SU-DHL-6 (cell line): ENCODE measurements around the gene ETF1.

Source experiments
- EZH2phosphoT487 ChIP-seq: fragments of 200-600 bp; sonication (generic), shearing (Covaris generic); conservative IDR thresholded peaks from 2 replicates; pipeline ENCODE4 v1.6.1; 2018; ENCODE audit warnings: mild to moderate bottlenecking, antibody characterized with exemption, low read length, moderate library complexity, mixed read lengths
- TF ChIP-seq, protein P1 (sequence below): fragments of 200-600 bp; sonication (generic); IDR thresholded peaks from one replicate; pipeline ENCODE4 v1.5.1; 2017; ENCODE audit warnings: antibody characterized with exemption, mild to moderate bottlenecking, low read length, moderate library complexity; ENCODE audit not compliant: insufficient read depth, poor library complexity, severe bottlenecking

GRCh38 chr5:138539791-138540190 lies 3.2 kb downstream of the ETF1 start:
- TF ChIP-seq, protein P1, sequence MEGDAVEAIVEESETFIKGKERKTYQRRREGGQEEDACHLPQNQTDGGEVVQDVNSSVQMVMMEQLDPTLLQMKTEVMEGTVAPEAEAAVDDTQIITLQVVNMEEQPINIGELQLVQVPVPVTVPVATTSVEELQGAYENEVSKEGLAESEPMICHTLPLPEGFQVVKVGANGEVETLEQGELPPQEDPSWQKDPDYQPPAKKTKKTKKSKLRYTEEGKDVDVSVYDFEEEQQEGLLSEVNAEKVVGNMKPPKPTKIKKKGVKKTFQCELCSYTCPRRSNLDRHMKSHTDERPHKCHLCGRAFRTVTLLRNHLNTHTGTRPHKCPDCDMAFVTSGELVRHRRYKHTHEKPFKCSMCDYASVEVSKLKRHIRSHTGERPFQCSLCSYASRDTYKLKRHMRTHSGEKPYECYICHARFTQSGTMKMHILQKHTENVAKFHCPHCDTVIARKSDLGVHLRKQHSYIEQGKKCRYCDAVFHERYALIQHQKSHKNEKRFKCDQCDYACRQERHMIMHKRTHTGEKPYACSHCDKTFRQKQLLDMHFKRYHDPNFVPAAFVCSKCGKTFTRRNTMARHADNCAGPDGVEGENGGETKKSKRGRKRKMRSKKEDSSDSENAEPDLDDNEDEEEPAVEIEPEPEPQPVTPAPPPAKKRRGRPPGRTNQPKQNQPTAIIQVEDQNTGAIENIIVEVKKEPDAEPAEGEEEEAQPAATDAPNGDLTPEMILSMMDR, result no peak
- TF ChIP-seq EZH2phosphoT487, result no peak
